Kidney (tissue), 14 donors: ENCODE measurements around the gene TRIM50. TPM values are rescaled to one million over a fixed set of nuclear protein-coding genes. Genes with fewer than 3 reads are reported as not detected.
"Not testable (repeated sequence)": the region's sequence is repeated elsewhere in the genome, so short reads cannot be mapped to it uniquely, and the experiment has no call there.

Experiments
- DNase-seq, 5 donors: peaks; one replicate each; pipeline ENCODE4 v3.0.0-alpha.2; 2013 to 2020
- FAIRE-seq: peaks from 2 replicates; lab custom pipeline; 2012; peaks lifted over from hg19 to GRCh38; lab: Jason Lieb, UNC
- H3K27ac ChIP-seq, 2 donors: one replicate each; pipeline ENCODE4 v1.7.0; 2013; ENCODE audit warnings: low read depth in 2 of 2, low read length in 2 of 2, inconsistent platforms in 1 of 2
- H3K27me3 ChIP-seq: one replicate; pipeline ENCODE4 v1.7.1; 2013; ENCODE audit warnings: low read length, inconsistent platforms; ENCODE audit not compliant: control insufficient read depth, insufficient read depth
- H3K36me3 ChIP-seq, 3 donors: one replicate each; pipeline versions ENCODE4 v1.7.0 to v1.7.1; 2013; ENCODE audit warnings: low read length in 3 of 3, control low read depth in 1 of 3, inconsistent platforms in 1 of 3; ENCODE audit not compliant: insufficient read depth in 3 of 3, control insufficient read depth in 2 of 3
- H3K4me1 ChIP-seq, 3 donors: one replicate each; pipeline versions ENCODE4 v1.7.0 to v1.7.1; 2013; ENCODE audit warnings: low read length in 3 of 3, inconsistent platforms in 1 of 3, low read depth in 1 of 3; ENCODE audit not compliant: control insufficient read depth in 2 of 3, insufficient read depth in 2 of 3
- H3K4me3 ChIP-seq, 3 donors: one replicate each; pipeline versions ENCODE4 v1.7.0 to v1.8.1; 2013; ENCODE audit warnings: low read length in 3 of 3, control low read depth in 1 of 3, inconsistent platforms in 1 of 3
- H3K9ac ChIP-seq, 3 donors: one replicate each; pipeline versions ENCODE4 v1.7.0 to v1.7.1; 2013; ENCODE audit warnings: low read length in 3 of 3, control low read depth in 1 of 3, inconsistent platforms in 1 of 3
- H3K9me3 ChIP-seq, 3 donors: one replicate each; pipeline versions ENCODE4 v1.7.0 to v1.7.1; 2013; ENCODE audit warnings: low read length in 3 of 3, control low read depth in 1 of 3, inconsistent platforms in 1 of 3; ENCODE audit not compliant: control insufficient read depth in 2 of 3, insufficient read depth in 1 of 3
- intact Hi-C: fragments of 100-400 bp; cut with DNase I; formaldehyde crosslinking; loops from one replicate; pipeline ENCODE4 v1.11.1; 2022
- polyA plus RNA-seq: library from polyadenylated mRNA; stranded (reverse); fragments of 350-450 nt; fragmentation: Illumina TruSeq; extraction: RNeasy Lipid Tissue Mini Kit (QIAGEN cat#74804); gene quantifications from one replicate; pipeline ENCODE4 v1.2.3, GENCODE V29; 2014; ENCODE audit warnings: low read depth, low replicate concordance; ENCODE audit not compliant: insufficient read depth
- total RNA-seq: library from RNA; stranded (reverse); fragmentation: NEBNext Ultra II Directional; extraction: Animal tissue kit (Norgen Biotek cat#: 25700); gene quantifications from one replicate; pipeline ENCODE4 v1.2.1, GENCODE V29; 2021
- TF ChIP-seq, protein P1 (sequence below): IDR thresholded peaks from 3 replicates; pipeline ENCODE4 v1.5.1; 2012; ENCODE audit warnings: mild to moderate bottlenecking, moderate library complexity, borderline replicate concordance; ENCODE audit not compliant: insufficient read depth; ENCODE audit errors: extremely low read depth
- donor health status: control.
- donor health status: control.
- donor health status: control.
- donor health status: control.
- donor health status: control.
- donor health status: DM: yes; HTN: yes; CAD: no.
- donor health status: Normal renal cell carcinoma (clear cell type).

The TRIM50 gene
- total and polyA plus RNA-seq, 2 donors from 2014 or later = 0.19 to 14.0 TPM

- intact Hi-C loops = no loop called here
- Histone ChIP-seq H3K27ac (no peak overlapping the region), H3K4me3 (peak overlapping the region; percentile 71 to 74 (median 73)), H3K27me3 (no peaks in the 10 kb centered on the region), H3K9me3 (no peaks in the 10 kb centered on the region), H3K9ac (peak overlapping the region in 1 of 3 donors; percentile 20), H3K36me3 (peaks cover 0 to 2% (median 0%) of the 10 kb centered on the region in 3 donors), H3K4me1 (peaks cover 0 to 5% (median 0%) of the 10 kb centered on the region in 3 donors)
- FAIRE-seq (no peak), DNase-seq (peak in 1 of 5 donors; percentile 58)
- TF ChIP-seq, protein P1, sequence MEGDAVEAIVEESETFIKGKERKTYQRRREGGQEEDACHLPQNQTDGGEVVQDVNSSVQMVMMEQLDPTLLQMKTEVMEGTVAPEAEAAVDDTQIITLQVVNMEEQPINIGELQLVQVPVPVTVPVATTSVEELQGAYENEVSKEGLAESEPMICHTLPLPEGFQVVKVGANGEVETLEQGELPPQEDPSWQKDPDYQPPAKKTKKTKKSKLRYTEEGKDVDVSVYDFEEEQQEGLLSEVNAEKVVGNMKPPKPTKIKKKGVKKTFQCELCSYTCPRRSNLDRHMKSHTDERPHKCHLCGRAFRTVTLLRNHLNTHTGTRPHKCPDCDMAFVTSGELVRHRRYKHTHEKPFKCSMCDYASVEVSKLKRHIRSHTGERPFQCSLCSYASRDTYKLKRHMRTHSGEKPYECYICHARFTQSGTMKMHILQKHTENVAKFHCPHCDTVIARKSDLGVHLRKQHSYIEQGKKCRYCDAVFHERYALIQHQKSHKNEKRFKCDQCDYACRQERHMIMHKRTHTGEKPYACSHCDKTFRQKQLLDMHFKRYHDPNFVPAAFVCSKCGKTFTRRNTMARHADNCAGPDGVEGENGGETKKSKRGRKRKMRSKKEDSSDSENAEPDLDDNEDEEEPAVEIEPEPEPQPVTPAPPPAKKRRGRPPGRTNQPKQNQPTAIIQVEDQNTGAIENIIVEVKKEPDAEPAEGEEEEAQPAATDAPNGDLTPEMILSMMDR = no peak
Measured at GRCh38 chr7:73308074-73308664, 19.7 kb downstream of the TRIM50 start.

- Histone ChIP-seq H3K27me3 (no peaks in the 10 kb centered on the region), H3K36me3 (peaks cover 0 to 2% (median 0%) of the 10 kb centered on the region in 3 donors), H3K4me1 (peaks cover 0 to 5% (median 0%) of the 10 kb centered on the region in 3 donors), H3K9me3 (no peaks in the 10 kb centered on the region), H3K27ac (no peak overlapping the region), H3K4me3 (peak overlapping the region in 1 of 3 donors; percentile 73), H3K9ac (no peak overlapping the region)
- FAIRE-seq (no peak), DNase-seq (no peak)
- intact Hi-C loops = no loop called here
- TF ChIP-seq, protein P1 = no peak
Measured at GRCh38 chr7:73307436-73307835, 20.4 kb downstream of the TRIM50 start.

DNA sequence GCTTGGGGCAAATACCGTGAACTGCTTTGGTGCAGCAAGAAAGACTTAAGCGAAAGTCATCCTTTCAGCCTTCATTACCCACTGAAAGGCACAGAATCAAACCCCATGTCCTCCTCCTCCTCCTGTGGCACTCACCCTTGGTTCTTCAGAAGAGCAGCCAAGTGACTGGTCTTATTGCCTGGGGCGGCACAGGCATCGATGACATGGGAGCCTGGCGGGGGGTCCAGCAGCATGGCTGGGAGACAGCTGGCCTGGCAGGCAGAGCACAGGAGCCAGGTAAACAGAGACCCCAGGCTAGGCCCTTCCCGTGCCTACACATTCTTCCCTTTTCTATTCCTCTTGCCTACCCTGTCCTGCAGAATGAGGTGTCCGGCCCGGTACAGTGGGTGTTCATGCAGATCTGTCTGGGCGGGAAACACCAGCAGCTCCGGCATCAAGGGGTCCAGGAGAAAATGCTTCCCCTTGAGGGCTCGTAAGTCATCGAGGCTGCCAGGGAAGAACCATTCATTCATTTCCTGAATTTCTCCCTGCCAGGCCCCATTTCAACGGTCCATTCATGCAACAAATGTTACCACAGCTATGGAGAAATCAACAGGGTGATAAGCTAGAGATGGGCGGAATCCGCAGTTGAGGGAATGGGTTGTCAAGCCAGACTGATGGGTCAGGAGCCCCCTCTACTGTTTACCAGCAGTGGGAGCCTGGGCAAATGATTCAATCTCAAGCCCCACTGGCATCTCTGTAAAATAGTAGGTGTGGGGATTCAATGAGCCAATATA, 23.1 kb downstream of the TRIM50 start:
- H3K27me3 ChIP-seq, H3K9me3 ChIP-seq, intact Hi-C loops, DNase-seq, H3K4me1 ChIP-seq, H3K36me3 ChIP-seq, H3K27ac ChIP-seq, FAIRE-seq, H3K4me3 ChIP-seq, H3K9ac ChIP-seq: not testable (repeated sequence)

DNA sequence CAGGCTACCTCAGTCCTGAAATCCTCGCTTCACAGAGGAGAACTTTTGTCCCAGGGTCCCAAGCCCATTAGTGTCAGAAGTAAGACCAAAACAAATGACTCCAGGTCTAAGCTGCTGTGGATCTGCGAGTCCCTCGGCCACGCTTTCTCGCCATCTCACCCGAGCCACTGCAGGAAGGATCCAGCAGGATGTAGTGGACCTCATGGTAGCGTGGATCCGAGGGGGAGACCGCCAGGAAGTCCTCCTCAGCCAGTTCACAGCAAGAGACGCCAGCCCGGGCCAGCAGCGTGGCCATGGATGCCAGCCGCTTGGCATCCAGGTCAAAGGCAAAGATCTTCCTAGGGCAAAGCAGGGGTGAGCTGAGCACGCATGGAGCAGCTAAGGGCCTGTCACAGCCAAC, 23.8 kb downstream of the TRIM50 start:
- intact Hi-C loops = no loop called here

More for the DNA sequence above, 23.8 kb downstream of the TRIM50 start:
- Histone ChIP-seq H3K27ac (no peak overlapping the region), H3K27me3 (no peaks in the 10 kb centered on the region), H3K4me1 (peaks cover 0 to 5% (median 0%) of the 10 kb centered on the region in 3 donors), H3K36me3 (peaks cover 0 to 2% (median 0%) of the 10 kb centered on the region in 3 donors), H3K9me3 (no peaks in the 10 kb centered on the region), H3K4me3 (no peak overlapping the region), H3K9ac (no peak overlapping the region)
- TF ChIP-seq, protein P1 = no peak
- DNase-seq = peak in 1 of 5 donors; percentile 71
- no peak for FAIRE-seq
